DND-41 (cell line): ENCODE data around the gene SLC39A11.

Experiments used
- ATAC-seq: fragments of 200-7000 bp; cut with Tn5 transposase; 3 replicates; pipeline ENCODE4 v1.9.1; 2021; ENCODE audit warnings: low read depth; ENCODE audit not compliant: insufficient read depth
- DNase-seq: peaks from one replicate; pipeline ENCODE4 v3.0.0-alpha.2; 2020
- H2AFZ ChIP-seq: 2 replicates; pipeline ENCODE4 v1.6.0; 2012; ENCODE audit warnings: low read depth, low read length
- H3K27ac ChIP-seq: 2 replicates; pipeline ENCODE4 v1.5.1; 2012; ENCODE audit warnings: low read length, inconsistent platforms
- H3K27me3 ChIP-seq: fragments of 200-600 bp; sonication (generic); 2 replicates; pipeline ENCODE4 v1.6.0; 2012; ENCODE audit warnings: low read length, mild to moderate bottlenecking, inconsistent platforms; ENCODE audit not compliant: insufficient read depth, poor library complexity
- H3K36me3 ChIP-seq: 2 replicates; pipeline ENCODE4 v1.5.1; 2012; ENCODE audit warnings: low read length, inconsistent platforms; ENCODE audit not compliant: insufficient read depth
- H3K4me1 ChIP-seq: 2 replicates; pipeline ENCODE4 v1.5.1; 2012; ENCODE audit warnings: mild to moderate bottlenecking, low read length; ENCODE audit not compliant: insufficient read depth
- H3K4me2 ChIP-seq: 2 replicates; pipeline ENCODE4 v1.6.0; 2012; ENCODE audit warnings: mild to moderate bottlenecking, moderate library complexity, low read length, inconsistent platforms; ENCODE audit not compliant: insufficient read depth
- H3K4me3 ChIP-seq, 2 experiments: fragments of 200-600 bp in 1 of 2; shearing (Covaris generic) in 1 of 2; 2 replicates each; pipeline ENCODE4 v1.5.1; 2012 to 2016; ENCODE audit warnings: inconsistent platforms in 2 of 2, low read length in 2 of 2, mild to moderate bottlenecking in 2 of 2, low read depth in 1 of 2, moderate library complexity in 1 of 2
- H3K79me2 ChIP-seq: 2 replicates; pipeline ENCODE4 v1.6.0; 2012; ENCODE audit warnings: low read length, inconsistent platforms; ENCODE audit not compliant: insufficient read depth
- H3K9ac ChIP-seq: 2 replicates; pipeline ENCODE4 v1.6.0; 2012; ENCODE audit warnings: low read depth, mild to moderate bottlenecking, inconsistent platforms, low read length, moderate library complexity
- H3K9me3 ChIP-seq: 2 replicates; pipeline ENCODE4 v1.5.1; 2012; ENCODE audit warnings: low read length, moderate library complexity, mild to moderate bottlenecking, inconsistent platforms; ENCODE audit not compliant: insufficient read depth, severe bottlenecking
- H4K20me1 ChIP-seq: 2 replicates; pipeline ENCODE4 v1.6.0; 2012; ENCODE audit warnings: low read length; ENCODE audit not compliant: insufficient read depth
- CTCF ChIP-seq: IDR thresholded peaks from 2 replicates; pipeline ENCODE4 v1.5.1; 2012; ENCODE audit warnings: borderline replicate concordance, low read length, moderate library complexity, mild to moderate bottlenecking; ENCODE audit not compliant: poor library complexity, severe bottlenecking; ENCODE audit errors: extremely low read depth
- EZH2 ChIP-seq: IDR thresholded peaks from 3 replicates; pipeline ENCODE4 v1.6.1; 2012; ENCODE audit warnings: borderline replicate concordance, low read depth, mild to moderate bottlenecking, moderate library complexity, low read length, inconsistent platforms; ENCODE audit not compliant: severe bottlenecking

SLC39A11 gene

GRCh38 chr17:73123606-73124320, 31.3 kb upstream of the SLC39A11 start:
- no peaks in the 10 kb centered on the region for H4K20me1 ChIP-seq
- no peaks in the 10 kb centered on the region for H3K4me1 ChIP-seq
- H3K27me3 ChIP-seq: no peaks in the 10 kb centered on the region
- H3K9ac ChIP-seq: no peak overlapping the region
- no peaks in the 10 kb centered on the region for H3K79me2 ChIP-seq
- H3K27ac ChIP-seq: no peak overlapping the region
- TF ChIP-seq EZH2: no peak
- no peak for TF ChIP-seq CTCF
- no peak overlapping the region for H2AFZ ChIP-seq
- no peak overlapping the region for H3K4me3 ChIP-seq
- H3K4me2 ChIP-seq: no peak overlapping the region
- H3K9me3 ChIP-seq: no peaks in the 10 kb centered on the region
- ATAC-seq (no peak), DNase-seq (no peak)
- H3K36me3 ChIP-seq: no peaks in the 10 kb centered on the region

GRCh38 chr17:73122953-73123605, 30.6 kb upstream of the SLC39A11 start:
- no peaks in the 10 kb centered on the region for H3K4me1 ChIP-seq
- H3K9me3 ChIP-seq: no peaks in the 10 kb centered on the region
- H2AFZ ChIP-seq: no peak overlapping the region
- H3K27me3 ChIP-seq: no peaks in the 10 kb centered on the region
- no peak overlapping the region for H3K4me3 ChIP-seq
- no peaks in the 10 kb centered on the region for H3K79me2 ChIP-seq
- TF ChIP-seq CTCF: no peak
- no peak for TF ChIP-seq EZH2
- H3K9ac ChIP-seq: no peak overlapping the region
- H3K36me3 ChIP-seq: no peaks in the 10 kb centered on the region
- DNase-seq (no peak), ATAC-seq (no peak)
- H4K20me1 ChIP-seq: no peaks in the 10 kb centered on the region
- H3K27ac ChIP-seq: no peak overlapping the region
- no peak overlapping the region for H3K4me2 ChIP-seq

GRCh38 chr17:73121506-73121905, 29.0 kb upstream of the SLC39A11 start:
- H3K27ac ChIP-seq: no peak overlapping the region
- no peaks in the 10 kb centered on the region for H3K27me3 ChIP-seq
- TF ChIP-seq CTCF (no peak), EZH2 (no peak)
- no peaks in the 10 kb centered on the region for H3K79me2 ChIP-seq
- no peak overlapping the region for H3K4me2 ChIP-seq
- H3K9ac ChIP-seq: no peak overlapping the region
- H3K4me1 ChIP-seq: no peaks in the 10 kb centered on the region
- H3K4me3 ChIP-seq: no peak overlapping the region
- H3K36me3 ChIP-seq: no peaks in the 10 kb centered on the region
- no peak for ATAC-seq
- H4K20me1 ChIP-seq: no peaks in the 10 kb centered on the region
- H3K9me3 ChIP-seq: no peaks in the 10 kb centered on the region
- H2AFZ ChIP-seq: no peak overlapping the region
- no peak for DNase-seq
